Measurements from ENCODE around the gene GAREM1.
"Not testable (repeated sequence)": the region's sequence is repeated elsewhere in the genome, so short reads cannot be mapped to it uniquely, and the experiment has no call there.

The GAREM1 gene

DNA sequence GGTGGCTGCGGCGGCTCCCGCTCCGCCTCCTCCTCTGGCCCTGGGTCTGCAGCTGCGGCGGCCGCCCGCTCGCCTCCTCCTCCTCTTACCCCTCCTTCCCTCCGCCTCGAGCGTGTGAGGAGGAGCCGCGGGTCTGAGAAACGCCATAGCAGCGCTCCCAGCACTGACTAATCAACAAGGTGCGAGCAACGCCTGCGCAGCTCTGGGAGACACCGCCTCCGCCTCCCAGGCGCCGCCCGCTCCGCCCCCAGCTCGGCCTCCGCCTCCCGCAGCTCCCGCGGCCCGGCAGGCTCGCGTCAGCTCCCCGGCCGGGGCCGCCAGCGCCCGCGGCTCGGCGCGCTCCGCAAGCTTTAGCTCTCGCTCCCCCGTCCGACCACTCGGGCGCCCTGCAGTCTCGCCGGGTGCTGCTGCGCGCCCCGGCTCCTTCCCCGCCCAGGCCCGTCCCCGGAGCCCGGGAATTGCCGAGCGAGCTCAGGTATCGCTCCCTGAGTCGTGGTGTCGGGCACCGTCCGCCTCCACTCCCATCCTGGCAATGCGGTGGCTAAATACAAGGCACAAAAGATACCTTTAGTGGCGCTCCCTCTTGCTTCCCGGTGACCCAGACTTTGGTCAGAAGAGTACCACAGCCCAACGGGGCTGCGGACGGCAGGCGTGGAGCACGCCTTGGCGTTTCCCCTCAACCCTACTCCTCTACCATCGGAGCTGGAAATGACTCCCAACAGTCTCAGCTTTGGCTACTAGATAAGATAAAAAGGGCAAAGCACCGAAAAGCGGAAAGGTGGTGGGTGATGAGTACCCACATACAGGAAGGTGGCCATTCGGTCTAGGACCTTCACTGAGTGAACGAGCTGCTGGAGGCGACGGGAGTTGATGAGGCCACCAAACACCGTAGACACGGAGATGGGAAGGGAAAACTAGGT, at the start of gene GAREM1:
GAREM1 (minus strand) TSS at position 169 of the 920 bp plus-strand sequence. CDS start 454 bp downstream, outside the sequence.
- DNase-seq, result peak; percentile 90

DNA sequence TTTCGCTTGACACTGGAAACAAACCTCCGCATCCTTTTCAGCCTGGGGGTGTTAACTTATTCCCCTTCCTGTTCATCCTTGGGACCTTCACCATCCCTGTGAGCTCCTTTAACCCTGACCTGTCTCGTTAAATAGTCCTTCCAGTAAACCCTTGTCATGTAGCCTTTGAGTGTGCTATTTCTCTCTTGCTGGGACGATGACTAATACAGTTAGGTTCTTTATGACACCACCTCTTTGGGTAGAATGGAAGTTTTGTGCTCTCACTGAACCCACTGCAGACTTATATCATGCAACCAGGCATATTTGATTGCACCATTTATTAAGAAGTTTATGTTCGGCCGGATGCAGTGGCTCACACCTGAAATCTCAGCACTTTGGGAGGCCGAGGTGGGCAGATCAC, 40.5 kb upstream of the GAREM1 start:
- no peak for DNase-seq

DNA sequence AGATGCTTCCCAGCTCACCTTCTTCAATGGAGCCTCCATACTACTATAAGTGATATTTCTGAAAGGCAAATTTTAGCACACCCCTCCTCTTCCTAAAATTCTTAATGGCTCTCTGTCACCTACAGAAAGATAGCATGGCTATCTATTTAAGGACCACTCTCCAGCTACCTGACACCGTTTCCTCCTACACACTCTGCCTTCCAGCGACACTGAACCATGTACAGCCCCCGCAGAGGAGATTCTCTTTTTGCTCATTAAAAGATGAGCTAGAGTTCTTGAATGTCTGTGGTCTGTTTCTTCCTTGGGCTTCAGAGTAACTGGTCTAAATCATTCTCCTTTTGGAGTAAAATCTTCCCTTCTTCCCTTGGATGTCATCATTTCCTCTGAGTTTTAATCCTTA, 38.4 kb upstream of the GAREM1 start:
- no peak for DNase-seq

DNA sequence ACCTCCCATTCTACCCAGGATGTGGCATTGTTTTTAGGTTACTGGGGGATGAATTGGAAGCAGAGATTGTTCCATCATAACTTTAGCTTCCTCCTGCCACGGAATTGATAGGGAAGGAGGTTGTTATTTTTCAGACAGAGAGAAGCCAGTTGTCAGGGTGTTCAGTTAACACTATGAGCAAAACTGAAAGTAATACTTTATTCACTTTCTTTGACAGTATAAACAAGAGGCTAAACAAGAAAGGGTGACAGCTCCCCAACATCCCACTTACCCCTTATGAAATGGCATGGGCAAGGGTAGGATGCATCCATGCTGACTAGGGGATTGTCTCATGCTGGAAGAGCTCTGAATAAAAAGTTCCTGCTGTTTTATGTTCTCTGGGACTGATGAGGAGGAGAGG, 36.4 kb upstream of the GAREM1 start:
- DNase-seq, result no peak

DNA sequence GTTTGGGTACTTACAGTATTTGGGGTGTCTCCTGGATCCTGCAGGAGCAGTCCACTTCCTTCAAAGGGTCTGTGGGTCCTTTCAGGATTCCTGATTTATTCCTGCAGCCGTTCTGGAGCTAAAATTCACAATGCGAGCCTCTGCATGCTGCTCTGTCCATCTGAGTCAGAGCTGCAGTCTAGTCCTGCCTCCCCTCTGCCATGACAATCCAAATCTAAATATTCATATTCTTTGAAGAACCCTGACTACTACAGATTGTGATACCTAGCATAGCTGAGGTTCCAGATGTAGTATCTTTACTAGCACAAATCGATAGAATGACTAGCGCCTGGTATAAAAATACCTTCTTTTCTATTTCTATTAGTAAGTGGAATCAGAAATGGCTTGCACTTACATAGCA, 31.3 kb upstream of the GAREM1 start:
- no peak for DNase-seq

DNA sequence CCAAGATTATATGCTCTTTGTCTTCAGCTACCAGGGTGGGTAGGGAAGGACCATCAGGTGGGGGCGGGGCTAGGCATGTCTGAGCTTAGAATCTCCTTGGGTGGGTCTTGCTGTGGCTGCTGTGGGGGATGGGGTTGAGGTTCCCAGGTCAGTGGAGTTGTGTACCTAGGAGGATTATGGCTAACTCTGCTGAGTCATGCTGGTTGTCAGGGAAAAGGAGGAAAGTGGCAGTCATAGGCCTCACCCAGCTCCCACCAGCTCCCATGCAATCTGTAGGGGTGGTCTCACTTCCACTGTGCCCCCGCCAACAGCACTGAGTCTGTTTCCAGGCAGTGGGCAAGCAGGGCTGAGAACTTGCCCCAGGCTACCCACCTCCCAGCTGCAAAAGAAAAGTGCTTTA, 30.6 kb upstream of the GAREM1 start:
- not testable (repeated sequence) for DNase-seq

DNA sequence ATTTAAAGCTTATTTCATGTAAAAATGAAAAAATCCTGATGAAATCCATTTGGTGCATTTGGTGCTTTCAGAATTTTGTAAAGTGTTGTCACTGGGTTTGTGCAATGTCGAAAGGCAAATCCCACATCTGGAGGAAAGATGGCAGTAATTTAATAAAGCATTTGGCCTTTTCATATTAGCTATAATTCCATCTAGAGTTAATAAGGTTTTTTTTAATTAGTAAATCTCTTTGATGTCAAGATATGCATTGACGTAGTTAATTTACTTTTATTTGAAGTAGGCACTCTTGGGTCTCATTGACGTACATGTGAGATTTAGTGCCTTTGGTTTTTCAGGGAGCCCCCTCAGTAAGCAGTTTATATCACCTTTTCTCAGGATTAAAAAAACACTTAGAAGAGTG, 12.3 kb upstream of the GAREM1 start:
- DNase-seq, result no peak

DNA sequence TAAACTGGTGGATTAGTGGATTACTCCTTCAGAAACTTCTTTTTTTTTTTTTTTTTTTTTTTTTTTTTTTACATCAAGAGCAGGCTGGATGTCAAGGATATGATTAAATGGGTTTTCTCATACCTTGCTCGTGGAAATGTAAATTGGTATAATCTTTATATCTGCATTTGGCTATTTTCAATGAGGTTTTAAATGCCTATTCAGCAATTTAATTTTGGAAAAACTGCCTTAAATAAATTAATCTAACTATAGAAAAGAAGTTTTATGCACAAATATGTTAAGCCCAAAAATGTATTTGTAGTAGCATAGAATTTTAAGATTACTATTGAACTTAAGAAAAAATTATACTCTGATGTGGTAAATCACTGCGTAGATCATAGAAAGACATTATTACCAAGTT, 11.4 kb upstream of the GAREM1 start:
- DNase-seq, result no peak

DNA sequence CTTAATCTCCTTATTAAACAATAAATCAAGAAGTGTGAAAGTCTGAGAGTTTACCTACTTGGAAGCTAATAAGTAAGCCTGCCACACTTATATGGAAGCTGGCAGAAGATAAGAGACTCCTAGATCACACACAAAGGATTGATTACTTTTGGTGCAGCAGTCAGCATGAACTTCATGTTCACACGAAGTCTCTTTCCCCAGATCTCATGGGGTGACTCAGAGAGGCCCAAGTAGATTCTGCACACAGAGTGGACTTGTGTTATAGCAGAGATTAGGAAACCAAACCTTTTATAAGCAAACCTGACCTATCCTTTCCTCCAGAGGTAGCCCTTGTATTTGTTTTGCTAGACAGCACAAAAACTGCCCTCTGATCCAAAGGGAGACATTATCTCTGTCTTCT, 9.9 kb upstream of the GAREM1 start:
- no peak for DNase-seq

DNA sequence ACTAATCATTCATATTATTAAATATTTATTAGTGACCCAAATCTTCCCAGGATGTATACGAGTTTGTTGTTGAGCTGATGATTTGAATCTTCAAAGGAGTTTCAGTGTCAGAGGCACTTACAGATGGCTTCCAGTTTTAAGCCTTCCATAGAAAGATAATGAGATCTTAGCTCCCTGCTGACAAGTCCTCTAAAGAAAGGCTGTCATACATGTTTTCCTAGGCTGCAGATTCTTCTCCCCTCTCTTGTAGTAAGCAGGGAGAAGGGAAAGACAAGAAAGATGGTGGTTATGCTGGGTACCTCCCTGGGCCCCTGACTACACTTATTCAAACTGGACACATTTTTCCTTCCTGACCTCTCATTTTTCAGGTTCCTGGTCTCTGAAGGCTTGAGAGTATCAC, 8.1 kb upstream of the GAREM1 start:
- no peak for DNase-seq

DNA sequence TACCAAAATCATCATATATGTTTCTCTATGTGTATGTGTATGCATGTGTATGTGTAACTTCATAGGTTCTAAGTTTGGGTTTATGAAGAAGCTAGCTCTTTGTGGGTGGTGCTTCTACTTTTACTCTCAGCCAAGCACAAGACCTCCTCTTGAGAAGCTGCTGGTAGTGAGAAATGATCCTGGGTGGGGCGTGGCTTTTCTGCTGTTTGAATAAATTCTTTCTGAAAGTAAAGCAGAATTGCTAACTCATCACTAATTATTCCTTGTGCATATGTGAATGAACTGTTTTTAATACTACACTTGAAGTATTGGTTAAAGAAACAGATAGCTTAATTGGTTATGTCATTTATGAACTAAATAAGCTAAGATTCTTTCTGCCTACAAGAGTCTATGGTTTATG, 7.6 kb upstream of the GAREM1 start:
- DNase-seq, result no peak

DNA sequence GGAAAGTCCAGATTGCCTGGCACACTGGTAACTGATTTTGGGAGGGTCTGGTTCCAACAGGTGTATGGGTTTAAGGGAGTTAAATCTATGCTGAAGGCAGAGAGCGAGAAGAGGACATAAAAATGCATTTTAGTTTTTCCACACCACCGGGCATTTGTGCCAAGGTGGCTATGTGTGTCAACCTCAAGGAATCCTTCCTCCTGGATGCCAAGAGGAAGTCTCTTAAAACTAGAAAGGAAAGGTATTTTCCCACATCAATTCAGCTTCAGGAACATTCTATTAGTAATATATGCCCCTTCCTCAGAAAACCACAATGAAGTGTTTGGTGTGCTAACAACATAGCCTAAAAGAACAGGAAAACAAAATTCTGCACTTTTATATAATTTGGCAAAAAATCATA, 5.4 kb upstream of the GAREM1 start:
- DNase-seq, result no peak

DNA sequence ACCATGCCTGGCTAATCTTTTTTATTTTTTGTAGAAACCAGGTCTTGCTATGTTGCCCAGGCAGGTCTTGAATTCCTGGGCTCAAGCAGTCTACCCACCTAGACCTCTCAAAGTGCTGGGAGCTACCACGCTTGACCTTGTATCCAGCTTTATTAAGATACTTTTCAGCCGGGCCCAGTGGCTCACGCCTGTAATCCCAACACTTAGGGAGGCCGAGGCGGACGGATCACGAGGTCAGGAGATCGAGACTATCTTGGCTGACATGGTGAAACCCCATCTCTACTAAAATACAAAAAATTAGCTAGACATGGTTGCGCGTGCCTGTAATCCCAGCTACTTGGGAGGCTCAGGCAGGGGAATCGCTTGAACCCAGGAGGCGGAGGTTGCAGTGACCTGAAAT, 4.4 kb upstream of the GAREM1 start:
- DNase-seq, result not testable (repeated sequence)

DNA sequence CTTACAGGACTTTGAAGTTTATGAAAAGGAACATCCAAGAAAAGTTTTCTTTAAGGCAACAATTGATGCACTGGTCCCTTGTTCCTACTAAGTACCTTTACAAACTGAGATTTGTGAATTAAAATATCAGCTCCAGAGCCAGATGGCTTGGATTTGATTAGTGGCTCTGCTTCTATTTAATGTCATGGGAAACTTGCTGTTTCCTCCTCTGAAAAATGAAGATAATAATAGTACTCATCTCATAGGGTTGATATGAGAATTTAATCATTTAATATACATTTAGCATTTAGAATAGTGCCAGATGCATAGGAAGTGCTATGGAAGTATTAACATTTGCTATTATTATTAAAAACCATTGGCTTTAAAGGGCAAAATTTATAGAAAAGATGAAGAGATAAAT, 2.6 kb upstream of the GAREM1 start:
- DNase-seq, result no peak

DNA sequence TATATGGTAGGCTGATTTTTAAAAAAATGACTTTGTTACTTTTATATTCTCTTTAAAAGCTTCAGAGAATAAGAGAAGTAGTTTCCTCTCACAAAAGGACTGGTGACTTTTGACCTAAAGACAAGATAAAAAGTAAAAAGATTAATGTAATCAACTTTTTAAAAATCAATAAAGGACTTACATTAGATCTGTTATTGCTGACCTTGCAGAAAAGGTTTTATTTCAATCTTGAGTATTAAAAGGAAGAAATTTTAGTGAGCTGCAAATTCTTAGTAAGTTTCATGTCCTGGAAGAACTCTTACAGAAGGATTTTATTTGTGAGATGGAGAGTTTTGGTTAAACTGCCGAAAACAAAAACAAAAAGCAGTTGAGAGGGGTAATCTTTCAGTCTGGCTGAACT, 2.2 kb upstream of the GAREM1 start:
- DNase-seq, result no peak

DNA sequence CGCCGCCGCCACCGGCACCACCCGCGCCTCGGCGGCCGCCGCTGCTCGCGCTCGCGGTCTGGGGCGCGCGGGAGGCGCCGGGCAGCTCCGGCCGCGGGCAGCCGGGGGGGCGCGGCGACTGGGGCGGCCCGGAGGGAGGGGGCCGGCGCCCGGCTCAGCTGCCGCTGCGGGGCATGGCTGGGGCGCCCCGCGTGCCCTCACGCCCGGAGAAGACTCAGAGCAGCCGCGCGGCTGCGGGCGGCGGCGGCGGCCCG, 295 bp downstream of the GAREM1 start:
- no peak for DNase-seq

DNA sequence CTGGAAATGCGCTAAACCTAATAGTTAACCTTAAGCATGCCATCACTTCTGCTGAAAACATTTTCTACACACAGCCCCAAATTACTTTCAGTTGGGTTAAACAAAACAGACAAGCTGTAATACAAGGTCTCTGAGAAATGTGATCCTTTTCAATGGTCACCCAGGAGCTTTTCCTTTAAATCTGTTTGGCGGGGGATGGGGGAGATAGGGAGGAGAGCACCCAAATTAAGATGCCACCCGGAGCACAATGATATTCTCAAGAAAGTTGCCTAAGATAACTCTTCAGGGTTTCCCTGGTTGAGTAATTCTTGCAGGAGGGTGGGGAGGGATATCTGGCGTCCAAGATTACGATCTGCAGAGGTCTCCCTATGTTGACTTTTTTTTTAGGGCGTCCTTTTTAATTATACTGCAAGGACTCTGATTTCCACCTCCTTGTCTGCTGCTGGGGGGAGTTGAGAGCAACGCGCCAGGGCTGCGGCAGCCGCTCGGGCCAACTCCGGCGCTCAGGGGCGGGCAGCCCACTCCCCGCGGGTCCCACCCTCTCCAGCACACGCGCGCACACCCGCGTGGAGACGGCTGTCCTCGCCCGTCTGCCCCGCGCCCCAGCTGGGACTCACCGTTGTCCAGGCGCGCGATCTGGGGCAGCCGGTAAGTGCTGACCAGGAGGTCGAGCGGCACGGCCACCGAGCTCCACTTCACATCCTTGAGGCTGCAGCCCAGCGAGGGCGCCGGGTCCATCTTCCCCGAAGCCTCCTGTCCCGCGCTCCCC, 807 bp downstream of the GAREM1 start:
- DNase-seq, result no peak

DNA sequence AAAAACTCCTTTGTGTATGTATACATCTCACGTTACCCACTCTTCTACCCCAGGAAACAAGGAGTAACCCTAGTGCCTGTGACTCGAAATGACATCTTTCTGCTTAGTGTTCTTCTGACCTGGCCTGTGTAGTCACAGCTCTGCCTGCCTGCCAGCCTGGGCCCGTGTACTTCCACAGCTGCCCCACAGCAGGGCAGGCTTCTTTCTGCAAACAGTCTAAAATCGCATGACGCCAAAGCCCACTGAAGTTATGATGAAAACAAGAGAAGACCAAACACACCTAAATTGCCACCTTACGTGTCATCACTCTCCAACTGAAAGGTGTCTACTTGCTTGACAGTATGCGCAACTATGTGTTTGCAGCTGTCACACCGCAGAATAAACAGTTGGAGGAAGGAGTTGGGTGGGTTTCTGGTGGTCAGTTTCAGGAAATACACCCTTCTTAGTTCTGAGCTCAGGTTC, 1.5 kb downstream of the GAREM1 start:
- DNase-seq, result no peak

DNA sequence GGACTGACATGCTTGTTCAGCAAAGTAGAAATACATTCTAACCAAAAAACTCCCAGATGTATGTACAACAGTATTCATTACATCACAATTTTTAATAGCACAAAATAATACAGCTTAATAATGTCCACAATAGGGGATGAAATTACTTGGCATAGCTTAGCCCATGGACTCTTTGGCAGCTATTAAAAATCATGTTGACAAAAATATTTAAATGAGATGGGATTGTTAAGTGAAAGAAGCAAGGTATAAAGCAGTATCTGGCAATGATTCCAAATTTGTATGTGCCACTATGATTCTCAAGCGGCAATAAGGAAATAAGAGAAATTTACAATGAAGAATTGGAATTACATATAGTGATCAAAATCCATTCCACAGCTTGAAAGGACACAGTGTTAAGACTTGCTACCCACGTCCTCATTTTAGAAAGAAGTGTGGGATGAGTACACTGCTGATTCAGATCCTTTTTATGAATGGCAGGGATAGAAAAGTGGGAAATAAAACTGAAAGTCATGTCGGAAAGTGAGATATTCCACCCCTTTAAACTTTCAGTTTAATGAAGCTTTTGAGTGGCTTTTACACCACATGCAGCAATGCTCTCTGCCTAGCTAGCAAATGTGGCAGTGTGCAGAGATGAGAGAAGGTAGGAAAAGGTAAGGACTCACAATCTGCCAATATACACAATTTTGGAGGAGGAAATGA, 2.4 kb downstream of the GAREM1 start:
- no peak for DNase-seq

DNA sequence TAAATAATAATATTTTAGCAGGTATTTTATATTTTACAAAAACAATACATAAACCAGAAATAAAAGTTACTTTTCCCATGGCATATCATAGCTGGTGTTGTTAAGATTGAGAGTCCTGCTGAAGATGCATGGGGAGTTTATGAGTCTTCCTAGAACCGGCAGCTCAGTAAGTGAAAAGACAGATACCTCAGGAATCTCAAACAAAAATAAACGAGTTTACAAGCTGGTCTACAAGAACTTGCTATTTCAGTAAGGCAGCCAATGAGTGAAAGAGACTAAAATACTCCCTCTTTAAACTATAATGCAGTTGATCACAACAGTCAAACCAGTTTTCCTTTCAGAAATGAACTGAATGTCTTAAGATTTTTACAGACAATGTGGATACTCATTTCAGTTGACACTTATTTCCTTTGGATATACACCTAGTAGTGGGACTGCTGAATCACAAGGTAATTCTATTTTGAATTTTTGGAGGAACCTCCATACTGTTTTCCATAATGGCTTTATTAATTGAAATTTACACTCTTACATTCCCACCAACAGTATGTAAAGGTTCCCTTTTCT, 8.9 kb downstream of the GAREM1 start:
- no peak for DNase-seq

DNA sequence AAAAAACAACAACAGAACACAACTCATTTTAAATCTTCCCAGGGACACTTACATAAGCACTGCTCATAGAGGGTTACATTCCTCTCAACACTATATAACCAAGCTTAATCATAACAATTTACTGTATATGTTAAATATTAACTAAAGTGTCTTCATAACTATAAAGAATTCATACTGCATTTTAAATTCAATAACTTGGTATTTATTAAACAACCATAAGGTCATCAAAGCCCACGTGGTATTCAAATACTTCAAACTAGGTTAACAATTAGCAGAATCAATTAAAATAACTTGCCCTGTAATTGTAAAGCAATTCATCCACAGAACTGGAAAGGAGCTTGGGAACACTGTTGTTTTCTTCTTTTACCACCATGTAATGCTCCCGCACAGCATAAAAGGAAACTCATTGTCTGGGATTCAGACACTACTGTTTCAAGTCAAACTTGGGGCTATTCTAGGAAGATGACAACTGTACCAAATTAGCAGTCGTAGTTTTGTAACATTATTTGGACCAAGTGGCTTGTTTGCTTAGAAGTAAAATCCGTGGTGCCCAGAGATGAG, 10.4 kb downstream of the GAREM1 start:
- DNase-seq, result no peak

DNA sequence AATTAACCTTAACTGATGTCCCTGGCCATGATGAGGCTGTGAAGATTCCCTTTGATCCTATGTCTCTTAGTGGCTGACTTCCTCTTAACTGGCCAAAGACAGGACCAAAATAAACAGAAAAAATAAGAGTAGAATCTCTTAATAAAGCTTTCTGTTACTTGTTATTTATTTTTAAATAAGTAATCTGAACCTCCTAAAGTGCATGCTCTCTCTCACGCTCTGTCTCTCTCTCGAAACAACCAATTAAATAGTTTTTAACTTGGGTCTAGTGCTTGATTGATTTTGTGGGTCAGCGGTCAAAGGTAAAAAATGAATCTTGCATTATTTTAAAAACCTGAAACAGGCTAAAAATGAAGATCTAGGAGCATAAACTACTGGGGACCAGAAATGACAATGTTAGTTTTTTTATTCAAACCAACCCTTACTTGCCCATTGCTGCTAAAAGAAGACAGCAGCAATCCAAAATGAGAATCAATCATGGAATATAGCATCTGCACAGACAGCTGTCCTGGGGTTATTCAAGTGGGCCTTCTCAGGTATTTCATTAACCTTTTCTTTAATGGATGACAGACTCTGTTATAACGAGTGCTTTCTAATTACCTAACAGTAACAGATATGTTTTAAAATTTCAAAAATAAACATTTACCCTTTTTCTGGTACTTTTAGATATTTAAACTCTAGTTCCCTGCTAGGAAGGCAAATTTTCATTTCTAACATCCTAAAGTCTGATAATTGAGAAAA, 11.2 kb downstream of the GAREM1 start:
- no peak for DNase-seq

All from NCI-H1417 treated with DMSO at 0.1 percent for 48 hours (cell line).